GM23338 (cell line): ENCODE measurements around the gene SAMD4A. TPM values are rescaled to one million over a fixed set of nuclear protein-coding genes. Genes with fewer than 3 reads are reported as not detected.

Experiments
- ATAC-seq: fragments of 200-7000 bp; cut with Tn5 transposase; 3 replicates; pipeline ENCODE4 v1.9.1; 2020
- DNase-seq: peaks from one replicate; pipeline ENCODE4 v3.0.0-alpha.2; 2015; ENCODE audit warnings: low spot score
- H2AFZ ChIP-seq: fragments of 200-600 bp; sonication (generic); 2 replicates; pipeline ENCODE4 v1.8.0; 2016; ENCODE audit warnings: antibody characterized with exemption, mild to moderate bottlenecking, moderate library complexity
- H3F3A ChIP-seq: fragments of 200-600 bp; sonication (generic); replicated peaks from 2 replicates; pipeline ENCODE4 v1.8.0; 2017; ENCODE audit warnings: antibody characterized with exemption, mixed run types, low read depth
- H3K27ac ChIP-seq: fragments of 200-600 bp; sonication (generic); 2 replicates; pipeline ENCODE4 v1.6.1; 2016; ENCODE audit warnings: low read depth
- H3K27me3 ChIP-seq: fragments of 200-600 bp; sonication (generic); 2 replicates; pipeline ENCODE4 v1.8.0; 2016; ENCODE audit warnings: mild to moderate bottlenecking, mixed run types, moderate library complexity; ENCODE audit not compliant: insufficient read depth
- H3K36me3 ChIP-seq: fragments of 200-600 bp; sonication (generic); 2 replicates; pipeline ENCODE4 v1.8.0; 2016; ENCODE audit warnings: mild to moderate bottlenecking; ENCODE audit not compliant: insufficient read depth
- H3K4me1 ChIP-seq: fragments of 200-600 bp; sonication (generic); 2 replicates; pipeline ENCODE4 v1.8.0; 2016; ENCODE audit warnings: mild to moderate bottlenecking, moderate library complexity; ENCODE audit not compliant: insufficient read depth
- H3K4me2 ChIP-seq: fragments of 200-600 bp; sonication (generic); 2 replicates; pipeline ENCODE4 v1.7.1; 2017; ENCODE audit warnings: mixed run types
- H3K4me3 ChIP-seq: fragments of 200-600 bp; sonication (generic); 2 replicates; pipeline ENCODE4 v1.6.1; 2016; ENCODE audit warnings: mixed run types
- H3K79me2 ChIP-seq: fragments of 200-600 bp; sonication (generic); replicated peaks from 2 replicates; pipeline ENCODE4 v1.8.0; 2017; ENCODE audit warnings: mild to moderate bottlenecking; ENCODE audit not compliant: insufficient read depth
- H3K9me2 ChIP-seq: fragments of 200-600 bp; sonication (generic); 2 replicates; pipeline ENCODE4 v1.8.0; 2017; ENCODE audit not compliant: insufficient read depth
- H4K20me1 ChIP-seq: fragments of 200-600 bp; sonication (generic); replicated peaks from 2 replicates; pipeline ENCODE4 v1.8.0; 2017; ENCODE audit warnings: mild to moderate bottlenecking; ENCODE audit not compliant: insufficient read depth
- H3K27ac Mint-ChIP-seq: 2 replicates; pipeline ENCODE4 v1.8.0; 2020; ENCODE audit warnings: inconsistent platforms, mild to moderate bottlenecking, moderate library complexity, mixed read lengths
- H3K27me3 Mint-ChIP-seq: 3 replicates; pipeline ENCODE4 v1.8.0; 2022; ENCODE audit warnings: low read depth, mild to moderate bottlenecking, moderate library complexity, mixed read lengths, inconsistent platforms; ENCODE audit not compliant: insufficient read depth, poor library complexity
- H3K36me3 Mint-ChIP-seq: 3 replicates; pipeline ENCODE4 v1.8.0; 2021; ENCODE audit warnings: low read depth, mild to moderate bottlenecking, inconsistent platforms, moderate library complexity, mixed read lengths
- H3K4me1 Mint-ChIP-seq: 3 replicates; pipeline ENCODE4 v1.8.0; 2020; ENCODE audit warnings: mild to moderate bottlenecking, inconsistent platforms, mixed read lengths
- H3K4me3 Mint-ChIP-seq: 3 replicates; pipeline ENCODE4 v1.8.0; 2021; ENCODE audit warnings: moderate library complexity, mild to moderate bottlenecking, inconsistent platforms, mixed read lengths
- H3K9me3 Mint-ChIP-seq: 3 replicates; pipeline ENCODE4 v1.8.0; 2020; ENCODE audit warnings: moderate library complexity, mild to moderate bottlenecking, inconsistent platforms, mixed read lengths
- CREB1 ChIP-seq: fragments of 250-450 bp; sonication (Bioruptor Pico); IDR thresholded peaks from 2 replicates; pipeline ENCODE4 v1.5.0; 2020; ENCODE audit warnings: low read depth, mild to moderate bottlenecking, moderate library complexity
- EZH2 ChIP-seq: fragments of 200-600 bp; sonication (generic); IDR thresholded peaks from one replicate; pipeline ENCODE4 v1.8.0; 2017; ENCODE audit warnings: antibody characterized with exemption, mild to moderate bottlenecking, low read depth; ENCODE audit not compliant: unreplicated experiment
- EZH2phosphoT487 ChIP-seq: fragments of 200-600 bp; sonication (generic); IDR thresholded peaks from one replicate; pipeline ENCODE4 v1.8.1; 2018; ENCODE audit warnings: antibody characterized with exemption; ENCODE audit not compliant: unreplicated experiment
- JUNB ChIP-seq: IDR thresholded peaks from one replicate; pipeline ENCODE4 v1.6.1; 2016; ENCODE audit warnings: antibody characterized with exemption; ENCODE audit not compliant: unreplicated experiment
- NANOG ChIP-seq: IDR thresholded peaks from 2 replicates; pipeline ENCODE4 v1.6.1; 2016; ENCODE audit warnings: antibody characterized with exemption, borderline replicate concordance
- POLR2AphosphoS5 ChIP-seq: IDR thresholded peaks from 2 replicates; pipeline ENCODE4 v1.6.1; 2016; ENCODE audit warnings: antibody characterized with exemption, low read depth
- STAT1 ChIP-seq: IDR thresholded peaks from one replicate; pipeline ENCODE4 v1.6.1; 2016; ENCODE audit warnings: antibody characterized with exemption; ENCODE audit not compliant: unreplicated experiment
- ZNF114 ChIP-seq: fragments of 250-450 bp; sonication (Bioruptor Pico); IDR thresholded peaks from 2 replicates; pipeline ENCODE4 v1.5.0; 2020; ENCODE audit warnings: mild to moderate bottlenecking, moderate library complexity
- ZNF331 ChIP-seq: fragments of 250-450 bp; sonication (Bioruptor Pico); IDR thresholded peaks from 2 replicates; pipeline ENCODE4 v1.5.0; 2020; ENCODE audit warnings: low read depth, mild to moderate bottlenecking, moderate library complexity
- polyA plus RNA-seq: library from polyadenylated mRNA; unstranded; fragments of >200 nt; fragmentation: Nextera tagmentation; extraction: Ambion mirVana; gene quantifications from 2 replicates; pipeline ENCODE4 v1.2.1, GENCODE V29; 2016
- total RNA-seq: library from RNA; depleted of rRNA; stranded (reverse); fragments of >200 nt; shearing (Covaris generic); gene quantifications from 2 replicates; pipeline ENCODE4 v1.2.3, GENCODE V29; 2014
- TF ChIP-seq, protein P1 (sequence below): IDR thresholded peaks from one replicate; pipeline ENCODE4 v1.6.1; 2018; ENCODE audit warnings: antibody characterized with exemption; ENCODE audit not compliant: unreplicated experiment
- TF ChIP-seq, protein P2 (sequence below): IDR thresholded peaks from 2 replicates; pipeline ENCODE4 v1.6.1; 2016; ENCODE audit warnings: antibody characterized with exemption
- TF ChIP-seq, protein P3 (sequence below), 2 experiments: fragments of 200-600 bp in 1 of 2; sonication (generic) in 1 of 2; conservative IDR thresholded peaks; 2 replicates each; pipeline versions ENCODE4 v1.5.1 to v1.6.1; 2016 to 2017; ENCODE audit warnings: antibody characterized with exemption in 2 of 2, low read depth in 2 of 2, mild to moderate bottlenecking in 2 of 2, moderate library complexity in 1 of 2
- TF ChIP-seq, protein P4 (sequence below): fragments of 250-450 bp; sonication (Bioruptor Pico); IDR thresholded peaks from 2 replicates; pipeline ENCODE4 v1.5.0; 2020; ENCODE audit warnings: mild to moderate bottlenecking, moderate library complexity

SAMD4A gene
- total and polyA plus RNA-seq, 2 experiments from 2014 or later: 1.6 to 6.9 TPM

DNA sequence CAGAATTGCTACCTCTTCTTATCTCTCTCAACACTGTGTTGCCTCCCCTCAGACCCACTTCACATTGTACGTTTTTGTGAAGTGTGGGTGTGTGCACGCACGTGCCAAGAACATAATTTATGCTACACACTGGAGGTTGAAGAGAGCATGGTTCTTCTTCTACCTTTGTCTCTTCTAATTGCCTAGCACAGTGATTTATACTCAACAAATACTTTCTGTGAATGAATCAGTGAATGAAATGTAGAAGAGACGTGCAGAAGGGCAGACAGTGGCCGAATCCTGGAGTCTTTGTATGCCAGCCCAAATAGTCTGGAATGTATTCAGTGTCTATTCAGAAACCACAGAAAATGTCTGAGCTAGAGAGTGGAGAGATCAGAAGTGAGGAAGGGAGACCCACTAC, 4.6 kb upstream of the SAMD4A start:
- Mint-ChIP-seq H3K4me3 (no peak overlapping the region), H3K27ac (no peak overlapping the region), H3K9me3 (no peaks in the 10 kb centered on the region), H3K27me3 (peaks cover 20% of the 10 kb centered on the region), H3K36me3 (no peaks in the 10 kb centered on the region), H3K4me1 (peaks cover 4% of the 10 kb centered on the region; the same call in 1 of the 3 replicates)
- Histone ChIP-seq H3K27me3 (peaks cover 23% of the 10 kb centered on the region), H3K9me2 (no peaks in the 10 kb centered on the region), H4K20me1 (no peaks in the 10 kb centered on the region), H3K36me3 (no peaks in the 10 kb centered on the region), H3K27ac (no peak overlapping the region), H3K4me3 (no peak overlapping the region), H3K79me2 (no peaks in the 10 kb centered on the region), H3K4me1 (peaks cover 7% of the 10 kb centered on the region), H2AFZ (no peak overlapping the region), H3K4me2 (no peak overlapping the region), H3F3A (no peaks in the 10 kb centered on the region)
- no peak for DNase-seq
- no peak for ATAC-seq
- no peak for TF ChIP-seq EZH2phosphoT487
- no peak for TF ChIP-seq JUNB
- TF ChIP-seq ZNF114 (CRISPR knock-in tag): no peak
- no peak for TF ChIP-seq ZNF331 (CRISPR knock-in tag)
- no peak for TF ChIP-seq EZH2
- TF ChIP-seq, protein P1, sequence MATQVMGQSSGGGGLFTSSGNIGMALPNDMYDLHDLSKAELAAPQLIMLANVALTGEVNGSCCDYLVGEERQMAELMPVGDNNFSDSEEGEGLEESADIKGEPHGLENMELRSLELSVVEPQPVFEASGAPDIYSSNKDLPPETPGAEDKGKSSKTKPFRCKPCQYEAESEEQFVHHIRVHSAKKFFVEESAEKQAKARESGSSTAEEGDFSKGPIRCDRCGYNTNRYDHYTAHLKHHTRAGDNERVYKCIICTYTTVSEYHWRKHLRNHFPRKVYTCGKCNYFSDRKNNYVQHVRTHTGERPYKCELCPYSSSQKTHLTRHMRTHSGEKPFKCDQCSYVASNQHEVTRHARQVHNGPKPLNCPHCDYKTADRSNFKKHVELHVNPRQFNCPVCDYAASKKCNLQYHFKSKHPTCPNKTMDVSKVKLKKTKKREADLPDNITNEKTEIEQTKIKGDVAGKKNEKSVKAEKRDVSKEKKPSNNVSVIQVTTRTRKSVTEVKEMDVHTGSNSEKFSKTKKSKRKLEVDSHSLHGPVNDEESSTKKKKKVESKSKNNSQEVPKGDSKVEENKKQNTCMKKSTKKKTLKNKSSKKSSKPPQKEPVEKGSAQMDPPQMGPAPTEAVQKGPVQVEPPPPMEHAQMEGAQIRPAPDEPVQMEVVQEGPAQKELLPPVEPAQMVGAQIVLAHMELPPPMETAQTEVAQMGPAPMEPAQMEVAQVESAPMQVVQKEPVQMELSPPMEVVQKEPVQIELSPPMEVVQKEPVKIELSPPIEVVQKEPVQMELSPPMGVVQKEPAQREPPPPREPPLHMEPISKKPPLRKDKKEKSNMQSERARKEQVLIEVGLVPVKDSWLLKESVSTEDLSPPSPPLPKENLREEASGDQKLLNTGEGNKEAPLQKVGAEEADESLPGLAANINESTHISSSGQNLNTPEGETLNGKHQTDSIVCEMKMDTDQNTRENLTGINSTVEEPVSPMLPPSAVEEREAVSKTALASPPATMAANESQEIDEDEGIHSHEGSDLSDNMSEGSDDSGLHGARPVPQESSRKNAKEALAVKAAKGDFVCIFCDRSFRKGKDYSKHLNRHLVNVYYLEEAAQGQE: no peak
- TF ChIP-seq, protein P2, sequence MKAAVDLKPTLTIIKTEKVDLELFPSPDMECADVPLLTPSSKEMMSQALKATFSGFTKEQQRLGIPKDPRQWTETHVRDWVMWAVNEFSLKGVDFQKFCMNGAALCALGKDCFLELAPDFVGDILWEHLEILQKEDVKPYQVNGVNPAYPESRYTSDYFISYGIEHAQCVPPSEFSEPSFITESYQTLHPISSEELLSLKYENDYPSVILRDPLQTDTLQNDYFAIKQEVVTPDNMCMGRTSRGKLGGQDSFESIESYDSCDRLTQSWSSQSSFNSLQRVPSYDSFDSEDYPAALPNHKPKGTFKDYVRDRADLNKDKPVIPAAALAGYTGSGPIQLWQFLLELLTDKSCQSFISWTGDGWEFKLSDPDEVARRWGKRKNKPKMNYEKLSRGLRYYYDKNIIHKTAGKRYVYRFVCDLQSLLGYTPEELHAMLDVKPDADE: no peak
- no peak for TF ChIP-seq POLR2AphosphoS5
- TF ChIP-seq NANOG: no peak
- TF ChIP-seq CREB1: no peak
- TF ChIP-seq, protein P3, sequence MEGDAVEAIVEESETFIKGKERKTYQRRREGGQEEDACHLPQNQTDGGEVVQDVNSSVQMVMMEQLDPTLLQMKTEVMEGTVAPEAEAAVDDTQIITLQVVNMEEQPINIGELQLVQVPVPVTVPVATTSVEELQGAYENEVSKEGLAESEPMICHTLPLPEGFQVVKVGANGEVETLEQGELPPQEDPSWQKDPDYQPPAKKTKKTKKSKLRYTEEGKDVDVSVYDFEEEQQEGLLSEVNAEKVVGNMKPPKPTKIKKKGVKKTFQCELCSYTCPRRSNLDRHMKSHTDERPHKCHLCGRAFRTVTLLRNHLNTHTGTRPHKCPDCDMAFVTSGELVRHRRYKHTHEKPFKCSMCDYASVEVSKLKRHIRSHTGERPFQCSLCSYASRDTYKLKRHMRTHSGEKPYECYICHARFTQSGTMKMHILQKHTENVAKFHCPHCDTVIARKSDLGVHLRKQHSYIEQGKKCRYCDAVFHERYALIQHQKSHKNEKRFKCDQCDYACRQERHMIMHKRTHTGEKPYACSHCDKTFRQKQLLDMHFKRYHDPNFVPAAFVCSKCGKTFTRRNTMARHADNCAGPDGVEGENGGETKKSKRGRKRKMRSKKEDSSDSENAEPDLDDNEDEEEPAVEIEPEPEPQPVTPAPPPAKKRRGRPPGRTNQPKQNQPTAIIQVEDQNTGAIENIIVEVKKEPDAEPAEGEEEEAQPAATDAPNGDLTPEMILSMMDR (conservative IDR thresholded peaks at IDR 0.05; ENCODE audit: low read depth in 2 of 2): no peak
- TF ChIP-seq, protein P4, sequence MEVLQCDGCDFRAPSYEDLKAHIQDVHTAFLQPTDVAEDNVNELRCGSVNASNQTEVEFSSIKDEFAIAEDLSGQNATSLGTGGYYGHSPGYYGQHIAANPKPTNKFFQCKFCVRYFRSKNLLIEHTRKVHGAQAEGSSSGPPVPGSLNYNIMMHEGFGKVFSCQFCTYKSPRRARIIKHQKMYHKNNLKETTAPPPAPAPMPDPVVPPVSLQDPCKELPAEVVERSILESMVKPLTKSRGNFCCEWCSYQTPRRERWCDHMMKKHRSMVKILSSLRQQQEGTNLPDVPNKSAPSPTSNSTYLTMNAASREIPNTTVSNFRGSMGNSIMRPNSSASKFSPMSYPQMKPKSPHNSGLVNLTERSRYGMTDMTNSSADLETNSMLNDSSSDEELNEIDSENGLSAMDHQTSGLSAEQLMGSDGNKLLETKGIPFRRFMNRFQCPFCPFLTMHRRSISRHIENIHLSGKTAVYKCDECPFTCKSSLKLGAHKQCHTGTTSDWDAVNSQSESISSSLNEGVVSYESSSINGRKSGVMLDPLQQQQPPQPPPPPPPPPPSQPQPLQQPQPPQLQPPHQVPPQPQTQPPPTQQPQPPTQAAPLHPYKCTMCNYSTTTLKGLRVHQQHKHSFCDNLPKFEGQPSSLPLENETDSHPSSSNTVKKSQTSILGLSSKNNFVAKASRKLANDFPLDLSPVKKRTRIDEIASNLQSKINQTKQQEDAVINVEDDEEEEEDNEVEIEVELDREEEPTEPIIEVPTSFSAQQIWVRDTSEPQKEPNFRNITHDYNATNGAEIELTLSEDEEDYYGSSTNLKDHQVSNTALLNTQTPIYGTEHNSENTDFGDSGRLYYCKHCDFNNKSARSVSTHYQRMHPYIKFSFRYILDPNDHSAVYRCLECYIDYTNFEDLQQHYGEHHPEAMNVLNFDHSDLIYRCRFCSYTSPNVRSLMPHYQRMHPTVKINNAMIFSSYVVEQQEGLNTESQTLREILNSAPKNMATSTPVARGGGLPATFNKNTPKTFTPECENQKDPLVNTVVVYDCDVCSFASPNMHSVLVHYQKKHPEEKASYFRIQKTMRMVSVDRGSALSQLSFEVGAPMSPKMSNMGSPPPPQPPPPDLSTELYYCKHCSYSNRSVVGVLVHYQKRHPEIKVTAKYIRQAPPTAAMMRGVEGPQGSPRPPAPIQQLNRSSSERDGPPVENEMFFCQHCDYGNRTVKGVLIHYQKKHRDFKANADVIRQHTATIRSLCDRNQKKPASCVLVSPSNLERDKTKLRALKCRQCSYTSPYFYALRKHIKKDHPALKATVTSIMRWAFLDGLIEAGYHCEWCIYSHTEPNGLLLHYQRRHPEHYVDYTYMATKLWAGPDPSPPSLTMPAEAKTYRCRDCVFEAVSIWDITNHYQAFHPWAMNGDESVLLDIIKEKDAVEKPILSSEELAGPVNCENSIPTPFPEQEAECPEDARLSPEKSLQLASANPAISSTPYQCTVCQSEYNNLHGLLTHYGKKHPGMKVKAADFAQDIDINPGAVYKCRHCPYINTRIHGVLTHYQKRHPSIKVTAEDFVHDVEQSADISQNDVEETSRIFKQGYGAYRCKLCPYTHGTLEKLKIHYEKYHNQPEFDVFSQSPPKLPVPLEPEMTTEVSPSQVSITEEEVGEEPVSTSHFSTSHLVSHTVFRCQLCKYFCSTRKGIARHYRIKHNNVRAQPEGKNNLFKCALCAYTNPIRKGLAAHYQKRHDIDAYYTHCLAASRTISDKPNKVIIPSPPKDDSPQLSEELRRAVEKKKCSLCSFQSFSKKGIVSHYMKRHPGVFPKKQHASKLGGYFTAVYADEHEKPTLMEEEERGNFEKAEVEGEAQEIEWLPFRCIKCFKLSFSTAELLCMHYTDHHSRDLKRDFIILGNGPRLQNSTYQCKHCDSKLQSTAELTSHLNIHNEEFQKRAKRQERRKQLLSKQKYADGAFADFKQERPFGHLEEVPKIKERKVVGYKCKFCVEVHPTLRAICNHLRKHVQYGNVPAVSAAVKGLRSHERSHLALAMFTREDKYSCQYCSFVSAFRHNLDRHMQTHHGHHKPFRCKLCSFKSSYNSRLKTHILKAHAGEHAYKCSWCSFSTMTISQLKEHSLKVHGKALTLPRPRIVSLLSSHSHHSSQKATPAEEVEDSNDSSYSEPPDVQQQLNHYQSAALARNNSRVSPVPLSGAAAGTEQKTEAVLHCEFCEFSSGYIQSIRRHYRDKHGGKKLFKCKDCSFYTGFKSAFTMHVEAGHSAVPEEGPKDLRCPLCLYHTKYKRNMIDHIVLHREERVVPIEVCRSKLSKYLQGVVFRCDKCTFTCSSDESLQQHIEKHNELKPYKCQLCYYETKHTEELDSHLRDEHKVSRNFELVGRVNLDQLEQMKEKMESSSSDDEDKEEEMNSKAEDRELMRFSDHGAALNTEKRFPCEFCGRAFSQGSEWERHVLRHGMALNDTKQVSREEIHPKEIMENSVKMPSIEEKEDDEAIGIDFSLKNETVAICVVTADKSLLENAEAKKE (CRISPR knock-in tag): no peak
- TF ChIP-seq STAT1: no peak
